Measurements from ENCODE around the gene SUPT7L.

The SUPT7L gene, protein sequence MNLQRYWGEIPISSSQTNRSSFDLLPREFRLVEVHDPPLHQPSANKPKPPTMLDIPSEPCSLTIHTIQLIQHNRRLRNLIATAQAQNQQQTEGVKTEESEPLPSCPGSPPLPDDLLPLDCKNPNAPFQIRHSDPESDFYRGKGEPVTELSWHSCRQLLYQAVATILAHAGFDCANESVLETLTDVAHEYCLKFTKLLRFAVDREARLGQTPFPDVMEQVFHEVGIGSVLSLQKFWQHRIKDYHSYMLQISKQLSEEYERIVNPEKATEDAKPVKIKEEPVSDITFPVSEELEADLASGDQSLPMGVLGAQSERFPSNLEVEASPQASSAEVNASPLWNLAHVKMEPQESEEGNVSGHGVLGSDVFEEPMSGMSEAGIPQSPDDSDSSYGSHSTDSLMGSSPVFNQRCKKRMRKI

GRCh38 chr2:27663285-27664153, at the start of gene SUPT7L, which contains the start of gene SLC4A1AP:
TSS of gene SUPT7L (minus strand) at chr2:27663614. CDS start at chr2:27662192, 1,422 bp downstream.
TSS of gene SLC4A1AP (plus strand) at chr2:27663889. CDS start at chr2:27663915, 26 bp downstream.
- peak; percentile 63 for DNase-seq

- no peak for DNase-seq
Observed at GRCh38 chr2:27713201-27713600, 49.8 kb upstream of the SUPT7L start.

GRCh38 chr2:27712522-27712921, 49.1 kb upstream of the SUPT7L start:
- no peak for DNase-seq

DNA sequence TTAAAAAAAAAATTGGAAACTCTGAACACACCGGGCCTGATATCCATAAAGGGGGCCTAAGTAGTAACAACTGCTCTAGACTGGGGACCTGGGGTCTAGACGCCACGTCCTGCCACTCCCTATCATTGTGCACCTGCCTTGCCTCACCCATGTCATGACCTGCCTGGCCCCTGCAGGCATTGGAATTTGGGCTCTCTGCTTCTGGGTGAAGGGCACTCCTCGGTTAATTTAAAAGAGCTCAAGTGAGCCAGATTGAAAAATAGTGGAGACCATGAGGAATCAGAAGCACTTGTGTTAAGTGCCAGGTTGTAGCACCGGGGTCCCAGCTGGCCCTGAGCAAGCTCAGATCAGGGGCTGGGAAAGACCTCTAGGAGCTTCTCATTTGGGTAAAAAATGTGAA, 48.4 kb upstream of the SUPT7L start:
- DNase-seq, result no peak

DNA sequence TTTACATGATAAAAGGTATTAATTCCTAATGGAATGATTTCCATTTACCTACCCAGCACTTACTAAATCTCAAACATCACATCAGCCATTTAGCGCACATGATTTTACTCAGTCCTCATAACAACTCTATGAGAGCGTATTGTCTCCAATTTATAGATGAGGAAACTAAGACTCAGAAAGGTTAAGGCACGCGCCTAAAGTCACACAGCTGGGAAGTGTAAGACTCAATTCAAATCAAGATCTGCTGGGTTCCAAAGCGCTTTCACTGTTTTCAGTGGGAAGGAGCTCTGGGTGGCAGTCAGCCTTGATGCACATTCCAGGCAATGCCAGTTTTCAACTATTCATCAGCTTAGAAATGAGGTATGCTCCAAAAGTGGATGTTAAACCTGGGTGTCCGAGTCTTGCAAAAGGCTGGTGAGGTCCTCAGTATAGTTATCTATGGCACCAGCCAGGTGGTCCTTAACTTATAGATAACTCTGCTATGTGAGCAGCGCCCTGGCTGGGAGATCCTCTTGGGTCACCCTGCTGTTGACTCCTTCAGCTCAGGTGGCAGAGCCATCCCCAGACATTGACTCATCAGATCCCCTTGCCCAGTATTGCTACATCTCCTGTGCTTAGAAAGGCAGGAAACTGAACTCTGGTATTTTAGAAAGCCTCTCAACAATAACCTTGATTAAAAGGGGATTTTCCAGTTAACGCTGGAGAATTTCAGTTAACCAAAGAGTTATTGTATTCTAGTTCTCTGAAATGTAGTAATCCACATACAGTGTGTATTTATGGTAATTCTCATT, 47.4 kb upstream of the SUPT7L start:
- DNase-seq, result no peak

GRCh38 chr2:27709960-27710575, 46.7 kb upstream of the SUPT7L start:
- DNase-seq, result no peak

DNA sequence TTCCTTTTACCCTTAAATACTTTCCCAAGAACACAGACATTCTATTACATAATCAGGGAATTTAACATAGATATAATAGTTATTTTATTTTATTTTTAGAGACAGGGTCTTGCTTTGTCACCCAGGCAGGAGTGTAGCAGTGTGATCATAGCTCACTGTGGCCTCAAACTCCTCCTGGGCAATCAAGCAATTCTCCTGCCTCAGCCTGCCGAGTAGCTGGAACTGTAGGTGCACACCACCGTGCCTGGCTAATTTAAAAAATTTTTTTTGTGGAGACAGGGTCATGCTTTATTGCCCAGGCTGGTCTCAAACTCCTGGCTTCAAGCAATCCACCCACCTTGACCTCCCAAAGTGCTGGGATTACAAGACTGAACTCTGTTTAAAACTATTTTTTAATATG, 45.9 kb upstream of the SUPT7L start:
- no peak for DNase-seq

GRCh38 chr2:27708666-27709065, 45.3 kb upstream of the SUPT7L start:
- no peak for DNase-seq

DNA sequence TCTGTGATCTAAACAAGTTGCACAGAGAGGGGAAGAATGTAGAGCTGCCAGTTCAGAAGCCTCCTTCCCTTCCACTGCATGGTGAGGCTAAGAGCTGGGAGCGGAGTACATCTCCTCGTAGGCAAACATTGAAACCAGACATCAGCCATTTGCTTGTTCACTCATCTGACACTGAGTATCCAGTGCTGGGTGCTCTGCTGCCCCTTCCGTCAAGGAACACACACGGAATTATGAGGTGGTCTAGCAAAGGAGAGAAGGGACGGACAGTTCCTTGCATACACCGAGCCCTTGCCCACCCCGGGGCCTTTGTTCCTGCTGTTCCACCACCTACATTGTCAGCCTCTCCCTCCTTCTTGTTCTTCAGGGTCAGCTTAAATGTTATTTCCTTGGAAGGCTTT, 44.8 kb upstream of the SUPT7L start:
- no peak for DNase-seq

- no peak for DNase-seq
Observed at GRCh38 chr2:27707462-27708256, 44.2 kb upstream of the SUPT7L start.

DNA sequence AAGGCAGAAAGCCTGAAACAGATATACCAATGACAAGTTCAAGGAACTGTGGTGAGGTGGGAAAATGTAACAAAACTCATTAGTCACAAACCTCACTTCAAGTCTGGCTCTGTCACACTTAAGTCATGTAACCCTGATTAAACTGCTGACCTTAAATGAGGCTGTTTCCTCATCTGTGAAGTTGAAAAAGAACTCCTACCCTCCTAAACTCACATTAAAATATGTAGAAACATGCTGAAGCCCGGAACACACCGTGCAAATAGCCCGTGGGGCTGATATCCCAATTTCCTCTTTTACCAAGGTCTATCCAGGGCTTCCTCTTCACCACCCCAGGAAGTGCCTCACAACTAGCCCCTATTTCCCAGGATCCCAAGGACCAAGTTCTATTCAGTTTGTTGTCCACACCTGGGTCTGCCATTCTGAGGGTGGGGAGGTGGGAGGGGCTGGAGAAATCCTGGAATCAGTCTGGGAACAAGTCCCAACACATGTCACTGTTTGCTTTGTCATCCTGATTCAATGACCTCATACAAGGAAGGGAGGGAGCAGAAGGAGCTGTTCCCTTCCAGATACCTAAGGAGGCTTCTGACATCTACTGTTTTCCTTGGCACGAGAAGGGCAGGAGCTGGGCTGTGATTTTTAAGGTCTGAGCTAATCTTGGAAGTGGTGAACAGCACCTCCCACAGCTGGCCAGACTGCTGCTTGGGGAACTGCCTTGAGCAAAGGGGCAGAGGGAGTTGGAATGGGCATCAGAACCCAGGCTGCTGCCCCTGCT, 42.6 kb upstream of the SUPT7L start:
- no peak for DNase-seq

DNA sequence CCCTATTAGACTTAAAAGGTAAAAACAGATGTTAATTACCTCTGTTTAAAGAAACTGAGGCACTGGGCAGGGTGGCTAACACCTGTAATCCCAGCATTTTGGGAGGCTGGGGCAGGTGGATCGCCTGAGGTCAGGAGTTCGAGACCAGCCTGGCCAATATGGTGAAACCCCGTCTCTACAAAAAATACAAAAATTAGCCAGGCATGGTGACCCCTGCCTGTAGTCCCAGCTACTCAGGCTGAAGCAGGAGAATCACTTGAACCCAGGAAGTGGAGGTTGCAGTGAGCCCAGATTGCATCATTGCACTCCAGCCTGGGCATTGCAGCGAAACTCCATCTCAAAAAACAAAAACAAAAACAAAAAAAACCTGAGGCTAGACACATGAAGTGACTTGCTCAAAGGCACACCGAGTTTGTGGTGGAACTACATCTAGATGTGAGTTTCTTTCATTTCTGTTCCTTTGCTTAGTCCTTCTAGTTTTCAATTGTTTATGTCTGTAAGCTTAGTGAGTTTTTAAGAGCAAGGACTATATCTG, 41.0 kb upstream of the SUPT7L start:
- DNase-seq, result no peak

DNA sequence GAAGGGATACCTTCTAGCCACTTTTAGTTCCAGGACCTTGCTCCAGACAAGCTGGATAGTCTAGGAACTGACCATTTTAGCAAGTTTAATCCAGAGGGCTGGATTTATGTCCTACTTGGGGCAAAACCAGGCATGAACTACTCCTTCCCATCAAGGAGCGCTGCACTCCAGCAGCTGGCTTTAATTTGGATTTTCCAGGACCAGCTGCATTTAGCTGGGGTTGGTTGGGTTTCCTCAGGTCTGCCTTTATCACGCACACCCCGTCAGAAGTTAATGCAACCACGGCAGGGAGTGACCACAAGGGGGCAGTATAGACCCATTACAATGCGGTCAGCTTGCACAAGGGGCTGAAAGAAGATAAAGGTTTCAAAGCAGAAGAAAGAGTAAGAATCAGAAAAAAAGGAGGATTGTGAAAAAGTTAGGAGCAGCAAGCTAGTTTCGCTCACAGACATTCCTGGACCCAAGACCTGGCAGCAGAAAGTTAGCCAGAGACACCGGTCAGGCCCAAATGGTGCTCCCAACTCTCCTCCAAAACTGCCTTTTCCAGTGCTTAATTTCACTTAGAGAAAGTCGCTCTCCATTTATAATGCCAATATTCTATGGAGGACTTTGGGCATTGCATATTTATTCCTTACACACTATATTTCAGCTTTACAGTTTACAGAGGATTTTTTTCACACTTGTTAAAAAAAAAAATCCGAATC, 40.4 kb upstream of the SUPT7L start:
- DNase-seq, result peak; percentile 87

DNA sequence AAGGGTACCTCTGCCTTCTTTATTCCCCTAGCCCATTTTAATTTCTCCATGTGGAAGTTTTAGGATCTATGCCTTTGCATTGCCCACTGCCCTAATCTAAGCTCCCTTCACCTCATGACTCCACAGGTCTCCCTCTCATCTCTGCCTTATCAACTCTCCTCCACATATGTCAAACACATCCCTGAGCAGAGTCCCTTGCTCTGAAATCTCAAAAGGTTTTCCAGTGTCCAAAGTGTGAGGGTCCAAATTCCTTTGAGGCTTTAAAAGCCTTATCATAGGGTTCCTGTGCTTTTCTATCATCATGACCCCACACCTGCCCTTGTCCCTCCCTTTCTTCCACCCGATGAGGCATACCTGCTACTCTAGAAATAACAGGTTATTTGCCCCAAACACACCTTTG, 38.9 kb upstream of the SUPT7L start:
- DNase-seq, result no peak

DNA sequence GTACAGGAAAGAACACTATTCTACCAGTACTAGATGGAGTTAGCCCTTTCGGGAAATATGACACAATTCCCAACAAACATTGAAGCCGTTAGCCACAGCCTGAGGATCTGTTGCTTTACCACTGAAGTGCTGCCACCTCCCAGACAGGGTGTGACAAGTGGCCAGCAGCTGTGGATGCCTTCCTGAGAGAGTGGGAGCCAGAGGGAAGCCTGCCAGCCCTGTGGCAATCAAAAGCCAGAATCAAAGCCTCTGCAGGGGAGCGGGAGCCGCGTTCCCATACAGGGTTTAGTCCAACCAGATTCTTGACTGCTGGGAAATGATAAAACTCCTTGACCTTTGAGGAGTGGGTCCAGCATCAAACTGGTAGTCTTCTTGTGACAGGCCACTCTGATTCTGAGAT, 38.3 kb upstream of the SUPT7L start:
- DNase-seq, result no peak

GRCh38 chr2:27697660-27698059, 34.2 kb upstream of the SUPT7L start:
- DNase-seq, result no peak

- DNase-seq, result no peak
Observed at GRCh38 chr2:27690052-27690451, 26.6 kb upstream of the SUPT7L start.

GRCh38 chr2:27689424-27689823, 26.0 kb upstream of the SUPT7L start:
- no peak for DNase-seq

GRCh38 chr2:27687232-27687631, 23.8 kb upstream of the SUPT7L start:
- DNase-seq, result no peak

GRCh38 chr2:27685577-27685976, 22.2 kb upstream of the SUPT7L start:
- no peak for DNase-seq

Data from activated T-cell treated with anti-CD3 and anti-CD28 coated beads for 4 hours (primary cell).